HG03025 (cell line): ENCODE results near the gene GID4.

Source experiments
- ATAC-seq: cut with Tn5 transposase; IDR thresholded peaks from one replicate; pipeline ENCODE4 v1.9.1; 2021; ENCODE audit warnings: mild to moderate bottlenecking, moderate library complexity; ENCODE audit not compliant: unreplicated experiment, low FRiP score

GID4 gene

DNA sequence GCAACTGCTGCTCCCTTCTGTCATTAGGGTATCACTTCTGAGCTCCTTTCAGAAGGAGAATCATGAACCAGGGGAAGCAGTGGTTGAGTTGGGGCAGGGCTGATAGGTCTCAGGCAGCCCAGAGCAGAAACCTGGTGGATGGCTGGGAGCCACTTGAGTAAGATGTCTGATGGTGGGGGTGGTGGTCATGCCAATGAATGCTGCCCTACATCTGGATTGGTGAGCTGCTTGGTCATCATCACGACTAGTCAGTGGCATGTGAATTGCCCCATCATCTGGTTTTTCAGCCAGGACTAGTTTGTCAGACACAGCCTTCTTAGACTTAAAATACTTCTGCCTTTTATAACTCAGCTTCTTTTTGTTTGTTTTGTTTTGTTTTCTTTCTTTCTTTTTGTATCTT lies 2.6 kb downstream of the GID4 start:
- no peak for ATAC-seq

DNA sequence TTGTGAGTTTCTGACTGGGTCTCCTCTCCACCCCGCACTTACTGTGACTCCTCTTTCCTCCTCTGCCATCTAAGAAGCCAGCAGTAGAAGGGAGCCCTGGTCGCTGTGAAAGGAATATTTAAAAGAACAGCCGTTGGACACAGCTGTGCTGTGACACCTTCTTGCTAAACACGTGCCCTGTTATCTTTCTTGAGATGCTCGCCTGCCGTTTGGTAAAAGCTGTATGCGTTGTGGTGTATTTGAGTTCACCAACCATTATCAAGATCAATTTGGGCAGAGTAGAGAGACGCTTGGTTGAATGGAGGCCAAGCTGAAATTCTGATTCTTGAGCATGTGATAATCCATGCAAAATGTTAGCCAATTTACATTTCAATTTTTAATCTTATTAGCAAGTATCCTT lies 3.8 kb downstream of the GID4 start:
- no peak for ATAC-seq

DNA sequence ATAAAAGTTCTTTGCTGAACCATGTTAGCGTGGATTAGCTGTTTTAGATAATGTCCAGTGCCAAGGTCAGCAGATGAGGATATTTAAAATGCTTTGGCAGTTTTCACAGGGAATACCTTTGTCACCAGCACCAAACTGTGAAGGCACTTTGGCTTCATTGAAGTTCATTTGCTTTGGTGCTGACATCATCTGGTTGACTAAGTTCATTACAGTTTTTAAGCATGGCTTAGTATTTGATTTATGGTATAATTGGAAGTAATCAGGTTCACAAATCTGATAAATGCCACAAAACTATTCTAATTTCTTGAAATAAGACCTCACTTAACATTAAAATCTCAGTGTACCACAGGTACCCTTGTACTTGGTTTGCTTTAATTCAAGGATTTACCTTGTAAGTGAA lies 4.3 kb downstream of the GID4 start:
- no peak for ATAC-seq

DNA sequence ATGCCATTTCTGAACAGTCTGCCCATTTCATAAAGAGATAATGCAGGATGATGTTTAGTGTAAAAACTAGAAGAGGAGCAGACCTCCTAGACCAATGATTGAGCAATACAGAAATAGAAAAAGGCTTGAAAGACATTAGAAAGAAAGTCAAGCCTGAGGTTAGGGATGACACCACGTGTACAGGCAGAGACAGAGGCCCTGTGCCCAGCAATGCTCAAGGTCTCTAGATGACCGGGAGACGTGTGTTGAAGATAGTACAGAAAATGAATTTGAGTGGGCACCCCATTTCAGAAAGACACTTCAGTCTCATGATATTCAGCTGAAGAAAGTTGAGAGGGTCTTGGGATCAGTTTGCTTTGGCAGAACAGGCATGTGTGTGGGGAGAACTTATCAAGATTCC lies 5.4 kb downstream of the GID4 start:
- no peak for ATAC-seq

DNA sequence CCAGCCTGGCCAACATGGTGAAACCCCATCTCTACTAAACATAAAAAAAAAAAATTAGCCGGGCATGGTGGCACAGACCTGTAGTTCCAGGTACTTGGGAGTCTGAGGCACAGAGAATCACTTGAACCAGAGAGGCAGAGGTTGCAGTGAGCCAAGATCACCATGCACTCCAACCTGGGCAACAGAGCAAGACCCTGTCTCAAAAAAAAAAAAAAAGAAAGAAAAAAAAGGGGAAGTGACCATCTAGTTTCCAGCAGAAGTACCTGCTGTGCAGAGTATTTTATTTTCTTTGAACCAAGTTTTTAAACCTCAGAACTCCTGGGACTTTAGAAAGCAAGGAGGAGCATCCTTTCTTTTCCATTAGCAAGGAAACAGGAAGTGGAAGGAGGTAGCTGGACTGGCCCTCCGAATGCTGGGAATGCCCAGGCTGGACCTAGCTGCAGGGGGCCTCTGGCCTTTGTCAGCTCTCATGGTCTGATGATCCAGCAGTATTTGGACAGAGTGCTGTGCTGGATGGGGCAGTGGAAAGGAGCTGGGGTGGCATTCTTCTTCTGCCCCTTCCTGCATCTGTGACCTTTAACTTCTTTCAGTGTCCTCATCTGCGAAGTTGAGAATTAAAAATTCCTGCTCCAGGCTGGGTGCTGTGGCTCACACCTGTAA lies 6.6 kb downstream of the GID4 start:
- ATAC-seq: no peak

DNA sequence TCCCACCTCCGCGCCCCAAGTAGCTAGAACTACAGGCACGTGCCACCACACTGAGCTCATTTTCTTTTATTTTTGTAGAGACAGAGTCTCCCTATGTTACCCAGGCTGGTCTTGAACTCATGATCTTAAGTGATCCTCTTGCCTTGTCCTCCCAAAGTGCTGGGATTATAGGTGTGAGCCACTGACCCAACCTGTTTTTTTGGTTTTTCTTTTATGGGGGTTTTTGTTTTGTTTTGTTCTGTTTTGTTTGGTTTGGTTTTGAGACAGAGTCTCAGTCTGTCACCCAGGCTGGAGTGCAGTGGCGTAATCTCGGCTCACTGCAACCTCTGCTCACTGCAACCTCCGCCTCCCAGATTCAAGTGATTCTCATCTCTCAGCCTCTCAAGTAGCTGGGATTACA lies 16.4 kb downstream of the GID4 start:
- ATAC-seq: no peak

DNA sequence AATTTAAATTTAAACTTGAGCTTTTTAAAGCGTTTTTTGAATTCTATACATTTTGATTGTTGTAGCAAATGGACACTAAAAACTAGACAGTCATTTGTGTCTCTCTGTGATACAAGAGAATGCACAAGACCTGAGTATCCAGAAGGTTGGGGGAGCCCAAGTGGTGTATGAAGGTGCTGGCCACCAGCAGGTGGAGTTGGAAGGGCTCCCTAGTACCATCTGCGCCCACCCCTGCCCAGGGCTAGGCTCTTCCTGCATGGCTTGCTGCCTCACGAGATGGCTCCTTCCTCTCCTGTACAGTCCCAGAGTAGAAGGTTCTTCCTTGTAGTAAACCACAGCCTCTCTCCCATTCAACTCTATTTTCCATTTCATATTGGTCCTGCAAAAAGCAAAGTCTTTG lies 17.0 kb downstream of the GID4 start:
- ATAC-seq: no peak

DNA sequence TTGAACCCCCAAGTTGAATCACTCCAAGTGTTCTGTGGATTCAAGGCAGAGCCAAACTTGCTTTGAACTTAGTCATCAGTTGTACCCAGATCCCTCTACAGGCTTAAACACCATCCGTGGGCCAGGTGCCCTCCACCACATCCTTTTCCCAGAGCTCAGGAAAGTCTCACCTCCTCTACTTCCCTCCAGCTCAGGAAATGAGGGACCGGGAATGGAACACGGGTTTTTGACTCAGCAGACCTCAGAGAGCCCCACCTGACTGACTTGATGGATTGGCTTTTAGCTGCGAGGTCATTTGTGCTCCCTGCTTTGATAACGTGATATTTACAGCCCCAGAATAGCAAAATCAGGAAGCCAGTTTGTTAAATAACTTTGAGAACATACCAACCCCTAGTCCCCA lies 20.1 kb downstream of the GID4 start:
- ATAC-seq: no peak

DNA sequence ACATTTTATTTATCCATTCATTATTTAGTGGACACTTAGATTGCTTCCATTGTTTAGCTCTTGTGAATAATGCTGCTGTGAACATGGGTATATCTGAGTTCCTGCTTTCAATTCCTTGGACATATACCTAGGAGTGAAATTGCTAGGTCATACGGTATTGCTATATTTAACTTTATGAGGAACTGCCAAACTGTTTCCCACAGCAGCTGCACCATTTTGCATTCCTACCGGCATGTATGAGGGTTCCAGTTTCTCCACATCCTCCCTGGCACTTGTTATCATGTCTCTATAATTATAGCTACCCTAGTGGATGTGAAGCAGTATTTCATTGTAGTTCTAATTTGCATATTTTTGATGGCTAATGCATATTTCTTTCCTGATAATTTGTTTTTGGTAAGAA lies 24.8 kb downstream of the GID4 start:
- ATAC-seq: no peak

DNA sequence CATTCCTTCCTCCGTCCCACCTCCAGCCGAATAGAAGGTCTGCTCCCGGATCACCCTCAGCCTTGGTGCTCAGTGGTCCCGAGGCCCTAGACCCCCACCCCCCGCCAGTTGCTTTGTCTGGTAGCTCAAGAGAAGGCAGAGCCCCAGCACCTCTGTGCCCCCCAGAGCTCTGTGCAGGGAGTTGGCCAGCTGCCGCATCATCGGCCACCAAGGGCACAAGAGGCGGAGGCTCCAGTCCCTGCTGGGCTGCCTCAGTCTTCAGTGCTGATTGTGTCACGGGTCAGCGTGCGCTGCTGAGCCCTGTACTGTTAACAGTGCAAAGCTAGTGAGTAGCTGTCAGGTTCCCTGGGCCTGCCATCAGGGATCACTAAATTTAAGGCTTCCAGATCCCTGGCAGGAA lies 26.3 kb downstream of the GID4 start:
- no peak for ATAC-seq

DNA sequence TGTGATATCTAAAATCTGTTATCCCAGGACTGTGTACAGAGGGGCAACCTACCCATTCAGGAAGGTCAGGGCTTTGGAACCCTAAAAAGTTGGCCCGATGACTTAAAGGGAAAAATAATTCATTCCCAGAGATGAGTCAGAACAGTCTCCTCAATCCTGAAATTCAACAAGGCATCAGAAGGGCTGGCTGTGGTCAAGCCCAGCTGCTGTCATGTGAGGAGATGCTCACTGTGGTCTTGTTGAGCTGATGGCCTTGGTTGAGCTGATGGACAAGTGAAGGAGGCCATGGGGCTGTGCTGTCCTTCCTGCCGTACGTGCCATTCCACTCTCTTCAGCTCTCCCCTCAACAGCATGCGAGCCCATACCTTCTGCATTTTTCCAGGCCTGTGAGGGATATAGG lies 27.7 kb downstream of the GID4 start:
- no peak for ATAC-seq

DNA sequence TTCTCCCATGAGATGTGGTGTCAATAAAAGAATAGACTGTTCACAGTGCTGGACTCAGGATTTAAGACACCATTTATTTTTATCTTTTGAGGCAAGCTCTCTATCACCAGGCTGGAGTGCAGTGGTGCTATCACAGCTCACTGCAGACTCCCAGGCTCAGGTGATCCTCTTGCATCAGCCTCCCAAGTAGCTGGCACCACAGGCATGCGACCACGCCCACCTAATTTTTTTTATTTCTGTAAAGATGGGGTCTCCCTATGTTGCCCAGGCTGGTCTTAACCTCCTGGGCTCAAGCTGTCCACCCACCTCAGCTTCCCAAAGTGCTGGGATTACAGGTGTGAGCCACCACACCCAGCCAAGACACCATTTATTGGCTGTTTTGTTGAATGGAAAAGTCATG lies 29.9 kb downstream of the GID4 start:
- ATAC-seq: no peak

DNA sequence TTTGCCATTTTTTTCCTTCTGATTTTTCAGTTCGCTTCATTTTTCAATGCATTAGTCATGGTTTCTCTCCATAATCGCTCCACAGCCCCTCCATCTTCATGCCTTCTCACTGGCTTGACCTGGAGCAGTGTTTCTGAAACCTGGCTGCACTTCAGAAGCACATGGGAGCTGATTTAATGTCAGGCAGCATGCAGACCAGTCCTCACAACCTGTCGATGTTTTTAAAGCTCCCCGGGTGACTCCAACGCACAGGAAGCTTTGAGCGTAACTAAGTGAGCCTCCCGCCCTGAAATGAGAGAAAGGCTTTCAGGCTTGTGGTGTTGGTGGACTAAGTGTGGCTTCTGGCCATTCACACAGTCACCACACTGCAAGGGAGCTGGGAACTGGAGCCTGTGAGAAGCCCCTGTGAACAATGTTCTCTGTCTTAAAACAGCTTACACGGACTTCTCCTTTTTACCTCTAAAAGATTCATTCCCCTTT lies 31.7 kb downstream of the GID4 start:
- ATAC-seq: no peak

DNA sequence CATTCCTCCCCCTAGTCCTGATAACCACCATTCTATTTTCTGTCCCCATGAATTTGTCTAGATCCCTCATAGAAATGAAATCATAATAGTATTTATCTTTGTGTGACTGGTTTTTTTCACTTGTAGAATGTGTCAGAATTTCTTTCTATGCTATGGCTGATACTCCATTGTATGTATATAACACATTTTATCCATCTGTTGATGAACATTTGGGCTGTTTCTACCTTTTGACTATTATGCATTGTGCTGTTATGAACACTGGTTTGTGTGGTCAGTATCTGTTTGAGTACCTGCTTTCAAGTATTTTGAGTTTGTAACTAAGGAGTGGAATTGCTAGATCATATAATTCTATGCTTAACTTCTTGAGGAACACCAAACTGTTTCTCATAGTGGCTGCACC lies 32.5 kb downstream of the GID4 start:
- ATAC-seq: no peak

DNA sequence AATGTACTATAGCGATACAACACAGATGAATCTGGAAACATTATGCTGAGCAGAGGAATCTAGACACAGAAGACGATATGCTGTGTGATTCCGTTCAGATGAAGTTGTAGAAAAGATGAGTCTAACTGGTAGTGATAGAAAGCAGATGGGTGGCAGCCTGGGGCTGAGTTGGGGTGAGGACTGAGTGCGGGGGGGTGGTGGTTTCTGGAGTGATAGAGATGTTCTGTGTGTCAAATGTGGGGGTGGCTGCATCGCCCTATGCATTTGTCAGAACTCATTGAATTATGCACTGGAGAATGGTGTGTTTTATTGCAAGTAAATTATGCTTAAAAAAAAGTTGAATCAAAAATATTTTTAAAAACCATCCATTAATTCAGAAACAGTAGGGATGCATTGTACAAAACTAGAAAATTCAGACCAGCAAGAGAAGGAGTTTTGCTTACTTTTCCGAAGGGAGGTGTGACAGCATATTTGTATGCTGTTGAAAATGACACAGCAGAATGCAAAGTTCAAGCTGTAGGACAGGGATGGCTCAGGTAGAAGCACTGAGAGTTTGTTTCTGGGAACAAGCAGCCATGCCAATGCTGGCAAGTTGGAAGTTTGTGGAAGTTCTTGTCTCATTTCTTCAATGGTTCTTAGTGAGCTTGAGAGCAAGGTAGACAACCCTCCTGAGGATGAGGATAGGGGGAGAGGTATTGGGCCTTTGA lies 35.5 kb downstream of the GID4 start:
- ATAC-seq: no peak

DNA sequence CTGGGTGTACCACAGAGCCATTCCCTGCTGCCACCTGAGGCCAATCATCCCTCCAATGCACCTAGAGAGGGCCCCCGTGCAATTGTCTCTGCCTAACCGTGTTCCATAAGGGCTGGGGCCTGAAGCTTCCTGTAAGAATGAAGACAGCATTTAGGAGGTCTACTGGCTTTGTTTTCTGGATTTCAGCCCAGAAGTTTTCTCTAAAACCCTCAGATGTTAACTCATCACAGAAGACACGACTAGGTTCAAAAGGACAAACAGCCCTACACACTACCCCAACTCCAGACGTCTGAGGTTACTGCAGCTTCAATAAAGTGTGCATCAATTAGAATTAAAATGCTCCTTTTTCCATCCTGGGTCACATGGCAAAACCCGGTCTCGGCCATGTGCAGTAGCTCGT lies 37.7 kb downstream of the GID4 start:
- ATAC-seq: no peak

DNA sequence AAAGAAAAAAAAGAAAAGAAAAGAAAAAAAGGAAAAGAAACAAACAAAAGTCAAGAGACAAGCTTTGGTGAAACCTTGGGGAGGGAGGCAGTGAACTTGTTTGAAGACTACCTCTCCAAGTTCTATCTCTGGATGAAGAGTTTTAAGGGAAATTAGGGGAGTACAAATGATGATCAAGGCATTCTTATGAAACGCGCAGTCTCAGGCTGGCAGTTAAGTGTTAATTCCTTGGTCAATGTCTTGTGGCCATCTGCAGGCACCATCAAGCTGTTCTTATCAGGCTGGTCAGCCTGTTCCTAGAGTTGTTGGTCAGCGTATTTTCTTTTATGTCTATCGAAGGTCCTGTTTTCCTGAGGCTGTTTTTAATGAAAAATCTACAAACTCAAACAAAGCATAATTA lies 40.3 kb downstream of the GID4 start:
- ATAC-seq: no peak

DNA sequence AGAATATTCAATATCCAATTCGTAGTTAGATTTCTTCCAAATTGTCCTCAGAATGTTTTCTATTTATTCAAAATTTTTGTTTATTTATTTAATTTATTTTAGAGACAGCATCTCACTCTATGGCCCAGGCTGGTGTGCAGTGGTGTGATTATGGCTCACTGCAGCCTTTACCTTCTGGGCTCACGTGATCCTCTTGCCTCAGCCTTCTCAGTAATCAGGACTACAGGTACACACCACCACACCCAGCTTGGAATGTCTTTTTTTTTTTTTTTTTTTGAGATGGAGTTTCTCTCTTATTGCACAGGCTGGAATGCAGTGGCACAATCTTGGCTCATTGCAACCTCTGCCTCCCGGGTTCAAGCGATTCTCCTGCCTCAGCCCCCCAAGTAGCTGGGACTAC lies 45.0 kb downstream of the GID4 start:
- no peak for ATAC-seq

DNA sequence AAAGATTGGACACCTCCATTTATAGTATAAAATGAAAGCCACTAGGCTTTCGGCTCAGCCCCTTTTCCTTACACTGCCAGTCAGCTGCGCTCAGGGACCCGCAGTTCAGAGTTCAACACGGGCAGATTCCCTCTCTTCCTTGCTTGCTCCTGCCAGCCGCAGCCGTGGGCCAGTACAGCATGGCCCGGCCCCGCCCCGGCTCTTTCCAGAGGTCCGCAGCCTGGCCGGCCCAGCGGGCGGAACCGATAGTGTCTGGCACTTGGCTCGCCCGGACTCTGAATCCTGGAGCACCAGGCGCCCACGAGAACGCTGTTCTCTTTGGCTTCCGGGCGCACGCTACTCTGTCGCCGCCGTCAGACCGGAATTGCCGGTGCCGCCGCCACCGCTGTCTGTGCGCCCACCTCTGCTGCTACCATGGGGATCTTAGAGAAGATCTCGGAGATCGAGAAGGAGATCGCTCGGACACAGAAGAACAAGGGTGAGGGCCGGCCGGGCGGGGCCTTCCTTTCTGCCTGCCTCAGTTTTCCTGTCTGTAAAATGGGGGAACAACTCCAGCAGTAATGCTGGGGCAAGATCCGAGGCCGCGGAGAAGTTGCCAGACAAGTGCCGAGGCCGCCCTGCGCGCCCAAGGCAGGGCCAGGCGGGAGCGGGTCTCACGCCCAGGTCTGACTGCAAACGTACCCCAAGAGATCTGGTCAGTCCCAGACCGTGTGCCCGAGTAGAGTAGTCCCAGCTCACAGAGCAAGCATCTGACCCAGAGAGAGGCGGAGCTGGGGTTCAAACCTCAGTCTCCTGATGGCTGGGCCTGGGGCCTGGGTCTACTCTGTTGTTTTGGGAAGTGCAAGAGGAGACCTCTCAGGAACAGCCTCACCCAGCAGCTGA lies 48.6 kb downstream of the GID4 start, which contains the start of gene DRG2:
TSS of gene DRG2 (plus strand) at position 339 of the 882 bp plus-strand sequence. CDS start at position 415, 76 bp downstream.
- peak; percentile 67 for ATAC-seq

DNA sequence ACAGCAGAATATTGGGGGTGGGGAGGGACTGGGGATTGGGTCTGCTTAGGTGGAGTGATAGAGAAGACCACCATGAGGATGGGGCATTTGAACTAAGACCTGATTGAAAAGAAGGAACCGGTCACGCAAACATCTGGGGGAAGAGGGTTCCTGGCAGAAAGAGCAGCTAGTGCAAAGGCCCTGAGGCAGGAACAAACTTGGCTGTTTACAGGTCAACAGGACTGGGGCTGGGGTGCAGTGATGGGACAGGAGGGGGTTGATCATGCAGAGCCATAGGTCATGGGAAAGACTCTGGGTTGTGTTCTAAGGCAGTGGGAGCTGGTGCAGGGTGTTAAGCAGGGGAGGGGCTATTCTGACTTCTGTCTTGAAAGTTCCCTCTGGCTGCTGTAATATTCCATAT lies 50.4 kb downstream of the GID4 start:
- no peak for ATAC-seq
